Neural progenitor cell (in vitro differentiated cells): ENCODE results near the gene PTPRK.

ENCODE experiments used
- CTCF ChIP-seq: fragments of 200-600 bp; sonication (generic); IDR thresholded peaks from 2 replicates; pipeline ENCODE4 v1.5.1; 2017; ENCODE audit warnings: antibody characterized with exemption, mild to moderate bottlenecking
- EZH2 ChIP-seq: fragments of 200-600 bp; sonication (generic); IDR thresholded peaks from 2 replicates; pipeline ENCODE4 v1.6.1; 2017; ENCODE audit warnings: antibody characterized with exemption, mild to moderate bottlenecking, moderate library complexity
- EZH2phosphoT487 ChIP-seq: fragments of 200-600 bp; sonication (generic); IDR thresholded peaks from 2 replicates; pipeline ENCODE4 v1.6.1; 2017; ENCODE audit warnings: antibody characterized with exemption

- TF ChIP-seq CTCF (no peak), EZH2 (no peak), EZH2phosphoT487 (no peak)
These were observed 319.6 kb downstream of the PTPRK start for GRCh38 chr6:128200789-128201188.
